NCI-H510A (cell line): ENCODE results near the gene CD47.

Source experiments
- DNase-seq: peaks from one replicate; lab custom pipeline; 2025; lab: John Stamatoyannopoulos, UW

CD47 gene

GRCh38 chr3:108117241-108117775 is 26.5 kb upstream of the CD47 start:
- no peak for DNase-seq

GRCh38 chr3:108114423-108115065 is 23.7 kb upstream of the CD47 start:
- DNase-seq: no peak

GRCh38 chr3:108113975-108114374 is 23.1 kb upstream of the CD47 start:
- no peak for DNase-seq

- DNase-seq: no peak
Observed at GRCh38 chr3:108110934-108111333, 20.1 kb upstream of the CD47 start.

- no peak for DNase-seq
Observed at GRCh38 chr3:108108416-108108815, 17.6 kb upstream of the CD47 start.

GRCh38 chr3:108106449-108106848 is 15.6 kb upstream of the CD47 start:
- DNase-seq: no peak

- no peak for DNase-seq
Observed at GRCh38 chr3:108106031-108106430, 15.2 kb upstream of the CD47 start.

- DNase-seq: no peak
Observed at GRCh38 chr3:108103886-108104797, 13.3 kb upstream of the CD47 start.

- DNase-seq: no peak
Observed at GRCh38 chr3:108103040-108103751, 12.4 kb upstream of the CD47 start.

GRCh38 chr3:108102420-108103039 is 11.7 kb upstream of the CD47 start:
- DNase-seq: no peak

- no peak for DNase-seq
Observed at GRCh38 chr3:108100906-108101660, 10.3 kb upstream of the CD47 start.

GRCh38 chr3:108099679-108100428 is 9.0 kb upstream of the CD47 start:
- DNase-seq: no peak

- no peak for DNase-seq
Observed at GRCh38 chr3:108099244-108099643, 8.4 kb upstream of the CD47 start.

GRCh38 chr3:108098003-108098370 is 7.2 kb upstream of the CD47 start:
- DNase-seq: no peak

- no peak for DNase-seq
Observed at GRCh38 chr3:108097322-108098002, 6.6 kb upstream of the CD47 start.

GRCh38 chr3:108096532-108097321 is 5.9 kb upstream of the CD47 start:
- DNase-seq: no peak

GRCh38 chr3:108093616-108094015 is 2.8 kb upstream of the CD47 start:
- no peak for DNase-seq

GRCh38 chr3:108093021-108093420 is 2.2 kb upstream of the CD47 start:
- no peak for DNase-seq

GRCh38 chr3:108092501-108092900 is 1.7 kb upstream of the CD47 start:
- DNase-seq: no peak
